GM12801 (cell line): ENCODE measurements around the gene KIR3DL3.
"Not testable (repeated sequence)": the region's sequence is repeated elsewhere in the genome, so short reads cannot be mapped to it uniquely, and the experiment has no call there.

ENCODE experiments used
- CTCF ChIP-seq: IDR thresholded peaks from one replicate; pipeline ENCODE4 v1.5.1; 2011; ENCODE audit warnings: control low read depth; ENCODE audit not compliant: insufficient read length; ENCODE audit errors: extremely low read depth

The KIR3DL3 gene

GRCh38 chr19:54724644-54725043 is 402 bp downstream of the KIR3DL3 start:
- TF ChIP-seq CTCF = no peak

DNA sequence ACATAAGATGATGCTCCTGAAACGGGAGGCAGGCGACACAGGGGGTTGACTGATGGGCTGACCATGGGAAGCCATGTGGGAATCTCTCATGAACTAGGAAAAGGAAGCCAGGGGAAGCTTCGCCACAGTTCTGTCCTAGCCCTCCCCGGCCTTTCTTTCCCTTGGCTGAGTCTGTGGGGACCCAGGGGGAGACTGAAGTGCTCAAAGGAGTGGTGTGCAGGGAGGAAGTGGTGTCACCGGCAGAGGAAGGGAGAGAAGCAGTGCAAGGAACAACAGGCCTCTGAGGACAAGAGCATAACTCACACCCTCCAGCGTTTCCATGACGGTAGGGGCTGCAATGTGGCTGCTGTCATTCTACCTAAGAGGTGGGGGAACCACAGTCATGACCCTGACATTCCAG is 1.1 kb downstream of the KIR3DL3 start:
- TF ChIP-seq CTCF = no peak

DNA sequence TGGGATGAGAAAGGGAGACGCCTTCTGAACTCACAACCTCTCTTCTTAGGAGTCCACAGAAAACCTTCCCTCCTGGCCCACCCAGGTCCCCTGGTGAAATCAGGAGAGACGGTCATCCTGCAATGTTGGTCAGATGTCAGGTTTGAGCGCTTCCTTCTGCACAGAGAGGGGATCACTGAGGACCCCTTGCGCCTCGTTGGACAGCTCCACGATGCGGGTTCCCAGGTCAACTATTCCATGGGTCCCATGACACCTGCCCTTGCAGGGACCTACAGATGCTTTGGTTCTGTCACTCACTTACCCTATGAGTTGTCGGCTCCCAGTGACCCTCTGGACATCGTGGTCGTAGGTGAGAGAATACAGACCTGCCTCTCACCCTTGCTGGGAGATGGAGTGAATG is 3.3 kb downstream of the KIR3DL3 start:
- TF ChIP-seq CTCF = no peak

- TF ChIP-seq CTCF = no peak
Measured at GRCh38 chr19:54728167-54728566, 3.9 kb downstream of the KIR3DL3 start.

- TF ChIP-seq CTCF = no peak
Measured at GRCh38 chr19:54729416-54730188, 5.4 kb downstream of the KIR3DL3 start.

DNA sequence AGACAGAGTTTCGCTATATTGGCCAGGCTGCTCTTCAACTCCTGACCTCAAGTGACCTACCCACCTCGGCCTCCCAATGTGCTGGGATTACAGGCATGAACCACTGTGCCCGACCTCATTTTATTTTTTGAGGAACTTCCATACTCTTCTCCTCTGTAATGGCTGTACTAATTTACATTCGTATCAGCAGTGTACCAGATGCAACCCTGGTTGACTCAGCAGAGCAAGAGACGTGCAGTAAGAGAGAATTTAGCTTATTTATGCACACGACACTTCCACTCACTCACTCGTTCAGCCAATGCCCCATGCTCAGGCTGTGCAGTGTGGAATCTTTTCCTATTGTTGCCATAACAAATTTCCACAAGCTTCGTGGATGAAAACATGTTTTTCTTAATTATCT is 6.9 kb downstream of the KIR3DL3 start:
- no peak for TF ChIP-seq CTCF

- TF ChIP-seq CTCF = not testable (repeated sequence)
Measured at GRCh38 chr19:54738306-54738705, 14.1 kb downstream of the KIR3DL3 start, which contains the start of gene KIR2DL3. Gene KIR2DL3, plus strand, starts transcription at chr19:54738513. Its CDS starts 33 bp downstream, at chr19:54738546.

- TF ChIP-seq CTCF = no peak
Measured at GRCh38 chr19:54738715-54739114, 14.5 kb downstream of the KIR3DL3 start.
